Stimulated activated CD8-positive, alpha-beta memory T cell treated with anti-CD3 and anti-CD28 coated beads, Interleukin-4, amount 100 ng/mL, for 24 hours (primary cell): Measurements from ENCODE around the gene CFAP300.
A peak's percentile ranks its signal among the peaks of the same experiment; 100 is the strongest.

Experiments
- DNase-seq: peaks from one replicate; pipeline ENCODE4 v3.0.0-alpha.2; 2020; ENCODE audit warnings: low read depth

The CFAP300 gene

DNA sequence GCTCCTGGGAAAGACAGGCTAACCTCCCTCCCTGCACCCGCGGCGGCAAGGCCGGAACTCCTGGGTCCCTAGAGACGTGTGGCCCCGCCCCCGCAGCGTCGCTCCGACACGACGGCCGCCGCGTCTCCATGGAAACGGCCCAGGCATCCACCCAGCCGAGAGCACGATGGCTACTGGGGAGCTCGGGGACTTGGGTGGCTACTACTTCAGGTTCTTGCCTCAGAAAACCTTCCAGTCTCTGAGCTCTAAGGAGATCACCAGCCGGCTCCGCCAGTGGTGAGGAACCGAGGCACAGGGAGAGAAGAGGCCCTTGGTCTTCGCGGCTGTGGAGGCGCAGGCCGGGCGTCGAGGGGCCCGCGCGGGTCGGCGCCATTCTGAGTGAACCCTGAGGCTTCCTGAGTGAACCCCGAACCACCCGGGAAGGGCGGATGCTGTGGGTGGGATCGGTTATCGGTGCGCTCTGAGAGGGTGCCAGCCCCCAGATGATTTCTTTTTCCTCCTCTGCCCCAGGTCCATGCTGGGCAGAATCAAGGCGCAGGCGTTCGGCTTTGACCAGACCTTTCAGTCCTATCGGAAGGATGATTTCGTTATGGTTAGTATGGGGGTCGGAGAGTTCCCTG is at the start of gene CFAP300:
CFAP300 (plus strand) TSS at position 133 of the 620 bp plus-strand sequence; CDS start at position 167, 34 bp downstream.
- peak; percentile 27 for DNase-seq

DNA sequence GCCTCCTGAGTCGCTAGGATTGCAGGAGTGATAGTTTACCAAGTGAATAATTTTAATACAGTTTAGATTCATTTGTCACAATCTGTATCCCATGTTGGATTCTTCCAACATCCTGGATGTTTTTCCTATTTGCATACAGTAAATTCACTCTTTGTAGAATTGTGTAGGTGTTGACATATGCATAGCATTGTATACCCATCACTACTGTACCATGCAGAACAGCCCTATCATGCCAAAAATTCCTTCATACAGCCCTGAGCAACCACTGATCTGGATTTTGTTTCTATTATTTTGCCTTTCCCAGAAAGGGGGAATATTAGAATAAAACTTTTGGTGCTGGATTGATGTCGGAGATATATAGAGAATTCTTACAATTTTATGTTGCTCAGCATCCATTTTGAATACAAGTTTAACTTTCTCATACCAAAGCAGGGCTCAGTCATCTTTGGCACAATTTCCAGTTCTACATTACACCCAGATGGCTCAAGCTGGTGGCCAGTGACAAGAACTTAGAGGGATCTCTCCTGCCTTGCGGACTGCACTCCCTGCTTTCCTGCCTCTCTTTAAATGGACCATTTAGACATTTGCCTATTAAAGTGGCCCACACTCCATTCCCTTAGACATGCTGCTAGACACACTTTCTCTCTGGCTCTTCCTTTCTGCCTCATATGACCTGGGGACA is 45.4 kb upstream of the CFAP300 start:
- no peak for DNase-seq

DNA sequence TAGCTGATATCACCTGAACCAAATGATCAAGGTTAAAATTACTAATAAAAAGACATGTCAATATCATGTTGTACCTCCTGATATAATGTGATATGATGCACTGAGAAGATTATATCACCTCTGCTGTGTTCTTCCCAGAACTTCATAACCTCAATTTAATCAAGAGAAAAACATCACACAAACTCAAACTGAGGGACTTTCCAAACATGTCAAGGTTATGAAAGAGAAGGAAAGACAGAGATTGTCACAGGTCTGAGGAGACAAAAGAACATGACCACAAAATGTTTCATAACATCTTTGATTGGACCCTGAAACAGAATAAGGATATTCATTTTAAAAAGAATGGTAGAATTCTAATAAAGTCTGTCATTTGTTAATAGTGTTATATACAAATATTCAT is 43.0 kb upstream of the CFAP300 start:
- DNase-seq: no peak

DNA sequence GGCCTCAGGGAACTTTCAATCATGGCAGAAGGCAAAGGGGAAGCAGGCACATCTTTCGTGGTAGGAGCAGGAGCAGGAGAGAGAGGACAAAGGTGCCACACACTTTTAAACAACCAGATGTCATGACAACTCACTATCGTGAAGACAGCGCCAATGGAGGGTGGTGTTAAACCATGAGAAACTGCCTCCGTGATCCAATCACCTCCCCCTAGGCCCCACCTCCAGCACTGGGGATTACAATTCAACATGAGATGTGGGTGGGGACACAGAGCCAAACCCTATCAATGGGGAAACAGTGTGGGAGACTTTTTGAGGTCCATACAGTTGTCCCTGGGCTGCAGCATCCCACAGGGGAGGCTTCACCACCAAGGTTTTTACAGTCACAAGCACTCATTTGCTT is 41.9 kb upstream of the CFAP300 start:
- no peak for DNase-seq

DNA sequence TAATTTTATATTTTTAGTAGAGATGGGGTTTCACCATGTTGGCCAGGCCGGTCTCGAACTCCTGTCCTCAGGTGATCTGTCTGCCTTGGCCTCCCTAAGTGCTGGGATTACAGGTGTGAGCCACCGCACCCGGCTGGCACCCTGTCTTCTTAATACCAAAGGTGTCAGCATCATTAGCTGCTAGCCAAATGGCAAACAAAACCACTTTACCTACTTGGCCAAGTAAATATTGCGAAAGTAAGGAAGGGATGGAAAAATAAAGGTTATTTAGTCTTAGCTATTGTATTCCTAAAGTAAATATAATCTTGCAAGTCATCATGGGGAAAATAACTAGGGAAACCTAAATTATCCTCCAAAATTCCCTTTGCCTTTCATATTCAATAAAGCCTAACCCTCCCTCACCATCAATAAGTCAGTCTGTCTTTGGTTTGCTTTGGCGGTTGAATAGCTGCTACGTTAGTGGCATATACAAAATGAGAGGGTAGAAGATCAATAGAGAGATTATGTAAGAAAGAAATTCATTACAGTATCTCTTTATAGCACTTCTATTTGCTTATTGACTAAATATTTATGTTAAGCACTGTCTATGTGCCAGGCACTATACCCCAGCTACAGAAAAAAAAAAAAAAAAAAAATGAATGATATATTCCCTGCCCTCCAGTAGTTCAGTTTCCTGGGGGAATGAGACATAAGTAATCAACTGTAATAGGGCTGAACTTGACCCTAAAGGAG is 40.2 kb upstream of the CFAP300 start:
- no peak for DNase-seq

DNA sequence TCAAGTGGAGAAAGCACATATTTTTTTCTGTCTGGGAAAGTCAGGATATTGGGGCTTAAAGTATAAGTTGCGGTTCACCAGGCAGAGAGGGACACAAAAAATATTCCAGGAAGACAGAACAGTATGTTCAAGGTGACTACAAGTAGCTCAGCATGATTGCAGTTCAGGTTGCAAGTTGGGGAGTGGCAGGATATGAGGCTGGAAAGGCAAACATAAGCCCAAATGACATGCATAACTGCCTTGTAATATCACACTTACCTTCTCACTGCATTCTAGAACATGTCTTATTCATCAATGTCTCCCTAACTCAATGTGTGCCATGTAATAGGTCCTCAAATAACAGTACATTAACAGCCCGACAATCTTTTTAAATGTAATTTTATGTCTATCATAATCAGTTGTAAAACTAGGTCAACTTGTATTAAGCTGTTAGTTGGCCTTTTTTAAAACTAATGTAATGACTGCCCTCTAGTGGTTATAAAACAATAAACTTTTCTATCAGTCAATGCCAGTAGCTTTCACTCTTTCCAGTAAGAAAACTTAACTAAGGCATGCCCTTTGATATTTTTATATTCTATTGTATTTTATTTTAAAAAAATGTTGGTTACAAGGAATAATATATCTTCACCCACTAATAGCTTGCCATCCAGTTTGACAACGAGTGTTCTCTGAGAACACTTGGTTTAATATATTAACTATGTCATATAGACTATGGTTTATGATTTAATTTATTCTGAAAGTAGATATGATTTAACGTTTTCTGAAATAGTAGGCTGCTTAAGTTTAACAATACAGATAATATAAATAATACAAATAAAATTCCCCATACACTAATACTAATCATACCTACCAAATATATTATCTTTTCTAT is 39.4 kb upstream of the CFAP300 start:
- DNase-seq: no peak

DNA sequence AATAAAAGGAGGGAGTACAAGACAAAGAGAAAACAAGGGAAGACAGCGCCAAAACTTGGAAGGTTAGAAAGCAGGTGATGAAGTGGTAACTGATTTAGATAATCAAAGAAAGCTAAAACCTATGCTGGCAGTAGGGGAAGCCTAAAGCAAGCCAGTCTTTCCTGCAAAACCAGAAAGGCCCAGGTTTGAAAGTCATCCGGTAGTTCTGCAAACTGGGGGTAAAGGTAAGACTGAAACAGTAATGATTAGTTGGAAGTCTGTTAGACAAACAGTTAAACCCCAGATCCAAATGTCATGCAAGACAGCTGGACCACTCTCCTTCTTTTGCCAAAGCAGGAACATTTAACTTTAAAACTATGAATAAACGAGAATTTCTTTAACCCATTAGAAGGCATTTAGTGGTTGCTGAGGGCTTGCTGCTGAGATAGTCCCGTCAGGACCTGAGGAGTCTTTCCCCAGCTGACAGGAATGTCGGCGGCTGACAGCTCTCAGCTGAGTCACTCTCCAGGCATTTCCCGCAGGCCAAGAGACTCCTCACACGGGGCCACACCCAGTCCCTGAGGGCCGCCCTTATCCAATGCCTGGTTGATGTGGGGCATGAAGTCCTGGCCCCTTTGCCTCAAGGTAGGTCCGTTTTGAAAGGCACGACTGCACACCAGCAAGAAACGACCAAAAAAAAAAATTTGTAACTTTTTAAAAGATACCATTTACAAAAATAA is 36.3 kb upstream of the CFAP300 start:
- no peak for DNase-seq

DNA sequence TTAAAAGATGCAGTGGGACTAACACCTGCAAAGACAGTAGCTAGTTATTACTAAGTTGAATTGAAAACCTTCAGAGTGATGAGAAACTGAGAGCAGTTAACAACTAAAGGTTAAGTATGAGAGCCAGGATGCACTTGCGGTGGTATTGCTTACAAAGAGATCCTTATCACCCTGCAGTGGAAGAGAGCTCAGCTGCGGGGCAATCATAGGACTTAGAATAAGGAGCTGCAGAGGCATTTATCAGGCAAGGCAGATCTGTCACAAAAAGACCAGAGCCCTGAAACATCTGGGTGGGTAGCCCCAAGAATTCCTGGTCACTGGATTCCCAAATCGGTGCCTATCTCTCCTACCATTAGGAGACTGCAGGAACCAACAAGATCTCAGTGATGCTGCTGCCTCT is 34.3 kb upstream of the CFAP300 start:
- DNase-seq: no peak

DNA sequence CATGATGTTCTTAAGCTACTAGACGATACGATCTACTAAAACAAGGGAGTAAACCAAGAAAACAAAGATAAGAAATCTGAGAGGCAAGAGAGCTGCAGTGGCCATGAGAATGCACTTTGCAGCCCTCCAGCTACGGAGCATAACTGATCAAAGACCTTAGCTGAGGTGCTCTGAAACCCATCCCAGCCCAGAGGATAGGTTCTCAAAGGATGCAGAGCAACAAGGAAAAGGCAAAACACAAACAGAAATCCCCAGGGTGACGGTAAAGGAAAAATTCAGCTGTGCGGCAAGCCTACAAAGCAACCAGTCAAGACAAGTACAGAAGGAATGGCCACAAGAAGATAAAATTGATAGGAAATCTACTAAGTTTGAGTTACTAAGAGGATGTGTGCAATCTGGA is 32.5 kb upstream of the CFAP300 start:
- no peak for DNase-seq

DNA sequence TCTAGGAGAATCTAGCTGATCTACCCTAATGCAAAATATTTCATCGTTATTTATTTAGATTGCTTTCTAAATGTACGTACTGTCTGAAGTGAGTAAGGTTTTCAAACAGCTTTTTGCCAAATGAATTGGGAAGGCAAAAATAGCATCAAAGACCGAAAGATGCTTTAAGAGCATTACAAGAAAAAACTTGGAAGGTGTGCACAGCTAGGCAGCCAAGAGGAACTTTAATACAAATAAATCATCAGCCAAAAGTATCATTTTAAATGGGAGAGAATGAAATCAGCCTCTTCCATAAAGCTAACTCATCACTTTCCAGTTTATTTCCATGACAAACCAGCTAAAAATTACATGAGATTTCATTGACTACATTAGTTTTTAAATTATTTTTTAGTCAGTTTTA is 30.2 kb upstream of the CFAP300 start:
- DNase-seq: no peak

DNA sequence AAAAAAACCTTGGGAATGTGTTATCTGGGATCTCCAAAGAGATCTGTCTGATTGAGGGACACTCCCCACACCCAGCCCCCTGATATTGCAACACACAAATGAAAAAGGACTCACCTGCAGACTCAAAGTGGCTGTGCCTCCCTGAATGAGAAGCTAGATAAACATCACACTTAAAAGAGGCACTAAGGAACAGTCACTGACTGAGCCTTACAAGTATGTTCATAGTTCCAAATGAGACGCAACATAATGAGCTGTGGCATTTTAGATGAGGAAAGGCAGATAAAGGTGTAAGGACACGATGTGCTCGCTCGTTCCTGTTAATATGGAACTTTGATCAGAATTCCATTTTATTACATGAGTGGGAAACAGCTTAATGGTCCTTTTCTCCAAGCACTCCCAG is 21.0 kb upstream of the CFAP300 start:
- DNase-seq: no peak

DNA sequence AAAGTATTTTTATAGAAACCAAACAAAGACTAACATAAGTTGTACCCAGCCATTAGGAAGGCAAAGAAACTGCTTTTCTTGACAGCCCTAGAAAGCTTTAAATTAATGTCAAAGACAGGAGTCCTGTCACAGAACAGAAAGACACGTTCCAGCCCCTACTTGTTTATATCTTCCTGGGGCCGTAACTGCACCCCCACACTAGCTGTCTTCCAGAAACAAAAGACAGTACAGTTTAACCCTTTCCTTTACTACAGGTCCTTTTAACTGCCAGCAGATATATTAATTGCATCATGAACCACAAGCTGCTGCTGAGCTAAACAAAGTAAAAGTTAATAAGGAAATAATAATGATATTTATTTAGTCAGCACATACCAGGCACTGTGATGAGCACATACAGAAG is 20.3 kb upstream of the CFAP300 start:
- no peak for DNase-seq

DNA sequence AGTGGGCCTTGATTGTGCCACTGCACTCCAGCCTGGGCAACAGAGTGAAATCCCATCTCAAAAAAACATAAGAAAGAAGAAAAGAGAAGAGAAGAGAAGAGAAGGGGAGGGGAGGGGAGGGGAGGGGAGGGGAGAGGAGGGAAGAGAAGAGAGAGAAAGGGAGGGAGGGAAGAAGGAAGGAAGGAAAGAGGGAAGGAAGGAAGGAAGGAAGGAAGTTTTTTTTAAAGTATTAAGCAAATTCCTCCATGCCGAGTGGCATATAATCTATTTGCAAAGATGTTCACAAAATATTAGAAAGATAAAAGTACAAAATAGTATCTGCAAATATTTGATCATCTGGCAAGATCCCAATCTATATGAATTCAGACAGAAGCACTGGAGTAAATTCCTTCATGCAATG is 10.5 kb upstream of the CFAP300 start:
- no peak for DNase-seq

DNA sequence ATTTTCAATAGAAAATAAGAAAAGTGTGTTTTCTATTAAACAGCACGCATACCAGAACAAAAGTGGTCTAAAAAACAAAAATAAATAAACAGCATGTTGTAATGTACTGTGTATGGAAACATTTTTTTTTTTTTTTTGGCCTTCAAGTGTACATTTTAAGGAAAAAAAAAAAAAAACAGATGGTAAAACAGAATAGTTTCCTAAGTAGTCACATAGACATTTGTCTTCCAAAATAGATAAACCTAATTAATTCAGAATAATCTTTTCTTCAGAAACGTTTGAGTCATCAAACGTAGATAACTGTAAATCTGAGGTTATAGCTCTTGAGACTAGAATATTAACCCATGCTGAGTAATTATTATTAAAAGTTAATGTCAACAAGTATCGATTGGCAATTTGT is 396 bp upstream of the CFAP300 start:
- DNase-seq: no peak

DNA sequence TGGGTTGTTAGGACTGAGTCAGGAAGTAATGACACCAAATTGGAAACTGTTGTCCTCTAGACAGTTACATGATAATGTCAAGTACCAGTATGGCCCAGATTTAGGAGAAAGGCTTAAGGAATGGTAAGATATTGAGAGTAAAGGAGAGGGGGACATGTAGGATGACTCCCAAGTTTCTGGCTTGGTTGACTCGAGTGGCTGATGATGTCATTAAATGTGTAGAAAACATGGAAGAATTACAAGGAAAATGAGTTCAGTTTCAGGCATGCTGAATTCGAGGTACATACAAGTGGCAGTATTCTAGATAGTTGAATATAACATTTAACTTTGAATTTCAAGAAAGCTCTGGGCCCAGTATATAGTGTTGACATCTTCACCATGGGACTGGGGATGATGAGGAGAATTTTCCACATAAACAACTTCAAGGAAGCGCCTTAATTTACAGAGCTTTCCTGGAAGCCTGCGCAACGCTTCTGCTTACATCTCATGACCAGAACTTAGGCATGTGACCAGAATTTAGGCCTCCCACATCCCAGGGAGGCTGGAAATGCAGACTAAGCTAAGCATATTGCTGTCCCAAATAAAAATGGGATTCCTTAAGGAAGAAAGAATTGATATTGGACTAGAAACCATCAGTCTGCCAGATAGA is 3.8 kb downstream of the CFAP300 start:
- DNase-seq: no peak

DNA sequence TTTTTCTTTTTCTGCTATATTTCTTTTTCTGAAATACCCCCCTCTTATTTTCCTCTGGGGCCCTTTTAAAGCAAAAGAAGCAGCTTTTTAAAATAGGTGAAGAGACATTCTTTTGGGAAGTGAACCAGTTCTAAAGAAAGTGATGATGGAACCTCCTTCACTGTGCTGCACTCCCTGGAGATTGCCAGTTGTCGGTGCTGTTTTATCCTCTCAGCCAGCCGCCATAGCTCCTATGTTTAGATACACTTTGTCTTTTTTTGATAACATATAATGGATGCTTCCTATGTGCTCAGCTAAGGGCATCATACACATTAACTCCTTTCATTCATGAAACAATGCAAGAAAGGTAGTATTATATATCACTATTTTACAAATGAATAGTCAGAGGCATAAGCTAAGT is 14.0 kb downstream of the CFAP300 start:
- no peak for DNase-seq

DNA sequence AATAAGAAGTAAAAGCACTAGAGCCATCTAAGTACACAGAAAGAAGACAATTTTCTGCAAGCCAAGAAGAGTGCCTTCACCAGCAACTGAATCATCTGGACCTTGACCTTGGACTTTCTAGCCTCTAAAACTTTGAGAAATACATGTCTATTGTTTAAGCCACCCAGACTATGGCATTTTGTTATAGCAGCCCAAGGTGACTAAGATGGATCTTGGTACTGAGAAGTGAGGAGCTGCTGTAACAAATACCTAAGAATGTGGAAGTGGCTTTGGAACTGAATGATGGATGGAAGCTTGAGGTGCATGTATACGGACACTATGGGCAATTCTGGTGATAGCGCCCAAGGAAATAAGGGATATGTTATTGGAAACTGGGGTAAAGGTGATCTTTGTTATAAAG is 14.9 kb downstream of the CFAP300 start:
- no peak for DNase-seq

DNA sequence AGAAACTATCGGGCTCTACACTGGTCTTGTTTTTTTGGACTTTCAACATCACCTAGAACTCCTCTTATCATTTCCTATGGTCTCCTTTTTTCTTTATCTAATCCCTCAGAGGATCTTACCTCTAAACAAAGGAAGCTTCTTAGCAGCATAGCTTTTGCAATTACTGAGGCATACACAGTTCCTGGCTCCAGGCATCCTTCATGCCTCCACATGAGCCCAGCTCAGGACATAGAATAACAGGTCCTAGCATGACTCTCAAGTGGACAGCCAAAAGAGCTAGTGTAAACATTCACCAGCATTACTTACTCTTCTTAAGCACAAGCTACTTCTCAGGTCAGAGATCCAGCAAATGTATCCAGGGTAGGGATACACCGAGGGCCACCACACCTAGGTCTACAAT is 17.1 kb downstream of the CFAP300 start:
- no peak for DNase-seq

DNA sequence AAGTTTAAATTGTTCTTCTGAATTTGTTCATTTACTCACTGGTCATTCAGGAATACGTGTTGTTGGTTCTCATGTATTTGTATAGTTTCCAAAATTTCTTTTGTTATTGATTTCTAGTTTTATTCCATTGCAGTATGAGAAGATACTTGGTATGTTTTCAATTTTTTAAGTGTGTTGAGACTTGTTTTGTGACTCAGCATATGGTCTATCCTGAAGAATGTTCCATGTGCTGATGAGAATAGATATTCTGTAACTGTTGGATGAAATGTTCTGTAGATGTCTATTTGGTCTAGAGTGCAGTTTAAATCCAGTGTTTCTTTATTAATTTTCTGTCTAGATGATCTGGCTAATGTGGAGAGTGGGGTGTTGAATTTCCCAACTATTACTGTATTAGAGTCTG is 23.5 kb downstream of the CFAP300 start:
- DNase-seq: no peak

DNA sequence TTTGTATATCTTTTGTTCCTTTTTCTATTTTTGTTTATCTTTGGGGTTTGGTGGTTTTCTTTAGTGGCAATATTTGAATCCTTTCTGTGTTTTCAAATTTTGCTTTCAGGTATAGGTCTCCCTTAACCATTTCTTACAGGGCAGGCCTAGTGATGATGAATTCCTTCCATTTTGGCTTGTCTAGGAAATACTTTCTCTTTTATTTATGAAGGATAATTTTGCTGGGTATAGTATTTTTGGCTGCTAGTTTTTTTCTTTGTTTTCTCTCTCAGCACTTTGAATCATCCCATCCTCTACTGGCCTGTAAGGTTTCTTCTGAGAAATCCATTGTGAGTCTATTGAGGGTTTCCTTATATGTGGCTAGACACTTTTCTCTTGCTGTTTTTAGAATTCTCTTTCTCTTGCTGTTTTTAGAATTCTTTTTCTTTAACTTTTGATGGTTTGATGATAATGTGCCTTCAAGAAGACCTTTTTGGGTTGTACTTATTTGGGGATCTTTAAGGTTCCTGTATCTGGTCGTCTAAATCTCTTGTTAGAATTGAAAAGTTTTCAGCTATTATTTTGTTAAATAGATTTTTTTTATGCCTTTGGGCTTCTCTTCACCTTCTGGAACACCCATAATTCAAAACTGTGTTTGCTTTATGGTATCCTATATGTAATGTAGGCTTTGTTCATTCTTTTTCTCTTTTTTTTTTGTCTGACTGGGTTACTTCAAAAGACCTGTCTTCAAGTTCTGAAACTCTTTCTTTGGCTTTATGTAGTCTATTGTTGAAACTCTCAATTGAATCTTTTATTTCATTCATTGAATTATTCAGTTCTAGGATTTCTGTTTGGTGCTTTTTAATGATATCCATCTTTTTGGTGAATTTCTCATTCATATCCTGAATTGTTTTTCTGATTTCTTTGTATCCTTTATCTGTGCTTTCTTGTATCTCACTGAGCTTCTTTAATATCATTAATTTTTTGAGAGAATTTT is 24.5 kb downstream of the CFAP300 start:
- DNase-seq: no peak
